Smooth muscle cell (in vitro differentiated cells): ENCODE results near the gene RHOU. TPM values are rescaled to one million over a fixed set of nuclear protein-coding genes. Genes with fewer than 3 reads are reported as not detected.
A peak's percentile ranks its signal among the peaks of the same experiment; 100 is the strongest.

Experiments used
- DNase-seq: peaks from one replicate; lab custom pipeline; 2025; ENCODE audit not compliant: unreplicated experiment; lab: John Stamatoyannopoulos, UW
- H2AFZ ChIP-seq: fragments of 200-600 bp; sonication (generic); 2 replicates; pipeline ENCODE4 v1.6.0; 2016; ENCODE audit warnings: antibody characterized with exemption, low read depth, mild to moderate bottlenecking
- H3F3A ChIP-seq: fragments of 200-600 bp; sonication (generic); 2 replicates; pipeline ENCODE4 v1.6.0; 2017; ENCODE audit warnings: antibody characterized with exemption, low read depth
- H3K27ac ChIP-seq: fragments of 200-600 bp; sonication (generic); 2 replicates; pipeline ENCODE4 v1.5.1; 2016; ENCODE audit warnings: low read depth, mild to moderate bottlenecking
- H3K27me3 ChIP-seq: fragments of 200-600 bp; sonication (generic); 2 replicates; pipeline ENCODE4 v1.6.1; 2016; ENCODE audit warnings: low read depth, mild to moderate bottlenecking
- H3K36me3 ChIP-seq: fragments of 200-600 bp; sonication (generic); 2 replicates; pipeline ENCODE4 v1.5.1; 2016; ENCODE audit warnings: low read depth
- H3K4me1 ChIP-seq: fragments of 200-600 bp; sonication (generic); 2 replicates; pipeline ENCODE4 v1.5.1; 2016; ENCODE audit warnings: low read depth
- H3K4me2 ChIP-seq: fragments of 200-600 bp; sonication (generic); 2 replicates; pipeline ENCODE4 v1.6.0; 2016; ENCODE audit warnings: mild to moderate bottlenecking
- H3K4me3 ChIP-seq: fragments of 200-600 bp; sonication (generic); 2 replicates; pipeline ENCODE4 v1.5.1; 2016; ENCODE audit warnings: mild to moderate bottlenecking
- H3K79me2 ChIP-seq: fragments of 200-600 bp; sonication (generic); 2 replicates; pipeline ENCODE4 v1.6.0; 2016; ENCODE audit warnings: low read depth, mild to moderate bottlenecking
- H3K9ac ChIP-seq: fragments of 200-600 bp; sonication (generic); 2 replicates; pipeline ENCODE4 v1.6.0; 2016; ENCODE audit warnings: low read depth
- H3K9me3 ChIP-seq: fragments of 200-600 bp; sonication (generic); replicated peaks from 2 replicates; pipeline ENCODE4 v1.5.1; 2016; ENCODE audit warnings: low read depth
- H4K20me1 ChIP-seq: fragments of 200-600 bp; sonication (generic); 2 replicates; pipeline ENCODE4 v1.6.0; 2016; ENCODE audit warnings: low read depth
- CTCF ChIP-seq: fragments of 200-600 bp; sonication (generic); IDR thresholded peaks from 2 replicates; pipeline ENCODE4 v1.5.1; 2017; ENCODE audit warnings: borderline replicate concordance, mild to moderate bottlenecking, antibody characterized with exemption; ENCODE audit not compliant: insufficient read depth, poor library complexity, severe bottlenecking
- WGBS: methylation state at CpG from one replicate; pipeline ENCODE4 v1.1.7; 2016; ENCODE audit warnings: low lambda C conversion rate; 5-methylcytosine and 5-hydroxymethylcytosine counted together
- polyA plus RNA-seq: library from polyadenylated mRNA; unstranded; fragments of >200 nt; fragmentation: Nextera tagmentation; extraction: Ambion mirVana; gene quantifications from 2 replicates; pipeline ENCODE4 v1.2.1, GENCODE V29; 2016
- total RNA-seq: library from RNA; depleted of rRNA; stranded (reverse); fragments of >200 nt; gene quantifications from 2 replicates; pipeline ENCODE4 v1.2.3, GENCODE V29; 2014

The RHOU gene
- total and polyA plus RNA-seq, 2 experiments from 2014 or later, result 25.8 to 50.6 TPM

GRCh38 chr1:228739826-228740225, 4.5 kb downstream of the RHOU start:
- H3K79me2 ChIP-seq, result peaks cover 77% of the 10 kb centered on the region
- H3F3A ChIP-seq, result peaks cover 35% of the 10 kb centered on the region
- H3K4me2 ChIP-seq, result peak overlapping the region; percentile 91
- H3K9ac ChIP-seq, result no peak overlapping the region
- H3K4me1 ChIP-seq, result peaks cover 20% of the 10 kb centered on the region
- peak overlapping the region; percentile 34 for H3K27ac ChIP-seq
- no peak overlapping the region for H2AFZ ChIP-seq
- no peaks in the 10 kb centered on the region for H3K36me3 ChIP-seq
- no peaks in the 10 kb centered on the region for H3K9me3 ChIP-seq
- no peak for TF ChIP-seq CTCF
- DNase-seq, result no peak
- H3K4me3 ChIP-seq, result peak overlapping the region; percentile 69
- H3K27me3 ChIP-seq, result no peaks in the 10 kb centered on the region
- peaks cover 67% of the 10 kb centered on the region for H4K20me1 ChIP-seq
- WGBS, result 91% methylated on average over 4 of the region's 4 CpGs

- H2AFZ ChIP-seq, result no peak overlapping the region
- WGBS, result 85% methylated on average over 8 of the region's 8 CpGs
- no peaks in the 10 kb centered on the region for H3K36me3 ChIP-seq
- peak overlapping the region; percentile 8 for H3K4me3 ChIP-seq
- peaks cover 42% of the 10 kb centered on the region for H3F3A ChIP-seq
- peak overlapping the region; percentile 91 for H3K4me2 ChIP-seq
- no peak for TF ChIP-seq CTCF
- DNase-seq, result no peak
- peaks cover 73% of the 10 kb centered on the region for H3K79me2 ChIP-seq
- peaks cover 67% of the 10 kb centered on the region for H4K20me1 ChIP-seq
- H3K27me3 ChIP-seq, result no peaks in the 10 kb centered on the region
- no peaks in the 10 kb centered on the region for H3K9me3 ChIP-seq
- no peak overlapping the region for H3K9ac ChIP-seq
- H3K4me1 ChIP-seq, result peaks cover 20% of the 10 kb centered on the region
- H3K27ac ChIP-seq, result peak overlapping the region; percentile 34
These were observed 5.5 kb downstream of the RHOU start for GRCh38 chr1:228740543-228741317.

- H3K79me2 ChIP-seq, result peaks cover 56% of the 10 kb centered on the region
- H3K36me3 ChIP-seq, result no peaks in the 10 kb centered on the region
- H3K4me2 ChIP-seq, result no peak overlapping the region
- peaks cover 49% of the 10 kb centered on the region for H3F3A ChIP-seq
- H3K4me3 ChIP-seq, result no peak overlapping the region
- H2AFZ ChIP-seq, result no peak overlapping the region
- peaks cover 62% of the 10 kb centered on the region for H4K20me1 ChIP-seq
- TF ChIP-seq CTCF, result no peak
- DNase-seq, result no peak
- peaks cover 16% of the 10 kb centered on the region for H3K4me1 ChIP-seq
- no peaks in the 10 kb centered on the region for H3K27me3 ChIP-seq
- 91% methylated on average over 8 of the region's 8 CpGs for WGBS
- H3K9ac ChIP-seq, result no peak overlapping the region
- H3K27ac ChIP-seq, result no peak overlapping the region
- H3K9me3 ChIP-seq, result no peaks in the 10 kb centered on the region
These were observed 7.1 kb downstream of the RHOU start for GRCh38 chr1:228742281-228742860.
